HG03060 (cell line): Measurements from ENCODE around the gene TMEM74B.
"Not testable (repeated sequence)": the region's sequence is repeated elsewhere in the genome, so short reads cannot be mapped to it uniquely, and the experiment has no call there.

Source experiments
- ATAC-seq: cut with Tn5 transposase; IDR thresholded peaks from one replicate; pipeline ENCODE4 v1.9.1; 2021; ENCODE audit warnings: low read depth, moderate number of reproducible peaks; ENCODE audit not compliant: unreplicated experiment

The TMEM74B gene

DNA sequence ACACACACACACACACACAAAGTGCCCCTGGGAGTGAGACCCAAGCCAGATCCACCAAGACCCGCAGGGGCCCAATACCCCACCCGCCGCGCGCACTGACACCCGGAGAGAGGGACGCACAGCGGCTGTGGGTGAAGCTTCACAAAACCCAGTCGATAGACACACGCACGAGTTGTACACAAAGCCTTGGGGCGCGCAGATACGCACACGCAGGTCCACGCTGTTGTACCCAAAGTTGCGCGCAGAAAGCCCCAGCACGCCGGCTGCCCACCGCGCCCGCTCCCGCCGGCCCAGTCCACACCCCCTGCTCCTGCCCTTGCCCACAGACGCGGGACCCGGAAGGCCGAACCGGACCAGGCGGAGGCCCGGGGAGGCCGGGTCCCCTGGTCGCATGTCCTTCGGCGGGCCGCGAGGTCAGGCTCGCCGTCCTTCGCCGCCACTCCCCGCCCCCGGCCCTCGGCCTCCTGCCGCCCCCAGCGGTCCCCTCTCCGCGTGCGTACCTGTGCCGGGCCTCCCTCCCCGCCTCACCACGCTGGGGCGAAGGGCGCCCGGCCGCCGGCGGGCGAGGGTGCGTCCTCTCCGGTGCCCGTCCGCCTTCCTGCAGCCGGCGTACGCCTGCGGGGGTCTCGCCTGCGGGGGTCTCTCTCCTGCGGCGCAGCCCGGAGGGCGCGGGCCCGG is at the start of gene TMEM74B:
Gene TMEM74B (minus strand): TSS at position 344 of the 678 bp plus-strand sequence. CDS start 1,180 bp downstream, outside the sequence.
- ATAC-seq: no peak

DNA sequence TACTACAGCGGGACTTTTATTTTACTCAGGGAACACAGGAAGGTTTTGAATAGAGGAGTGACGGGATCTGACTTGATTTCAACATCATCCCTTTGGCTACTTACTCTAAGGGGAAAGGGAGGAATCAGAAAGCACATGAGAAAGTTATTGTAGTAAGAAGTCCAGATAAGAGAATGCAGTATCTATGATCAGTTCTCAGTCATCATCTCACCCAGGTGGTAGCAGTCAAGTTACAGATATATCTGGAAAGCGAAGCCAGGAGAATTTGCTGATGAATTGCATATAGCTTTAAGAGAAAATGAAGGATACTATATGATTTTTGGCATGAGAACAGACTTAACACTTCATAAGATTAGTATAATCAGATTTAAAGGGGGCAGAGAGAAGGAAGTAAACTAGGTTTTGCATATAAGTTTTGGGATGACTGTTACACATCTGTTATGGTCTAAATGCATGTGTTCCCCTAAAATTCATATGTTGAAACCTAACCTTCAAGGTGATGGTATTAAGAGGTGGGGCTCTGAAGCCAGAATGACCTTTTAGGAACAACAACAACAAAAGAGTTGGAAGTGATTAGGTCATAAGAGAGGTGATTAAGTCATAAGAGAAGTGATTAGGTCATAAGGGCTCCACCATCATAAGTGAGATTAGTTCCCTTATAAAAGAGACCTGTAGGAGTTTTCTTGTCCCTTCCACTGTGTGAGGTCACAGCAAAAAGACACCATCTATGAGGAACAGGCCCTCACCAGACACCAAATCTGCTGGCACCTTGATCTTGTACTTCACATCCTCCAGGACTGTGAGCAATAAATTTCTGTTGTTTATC is 47.7 kb upstream of the TMEM74B start:
- ATAC-seq: no peak

DNA sequence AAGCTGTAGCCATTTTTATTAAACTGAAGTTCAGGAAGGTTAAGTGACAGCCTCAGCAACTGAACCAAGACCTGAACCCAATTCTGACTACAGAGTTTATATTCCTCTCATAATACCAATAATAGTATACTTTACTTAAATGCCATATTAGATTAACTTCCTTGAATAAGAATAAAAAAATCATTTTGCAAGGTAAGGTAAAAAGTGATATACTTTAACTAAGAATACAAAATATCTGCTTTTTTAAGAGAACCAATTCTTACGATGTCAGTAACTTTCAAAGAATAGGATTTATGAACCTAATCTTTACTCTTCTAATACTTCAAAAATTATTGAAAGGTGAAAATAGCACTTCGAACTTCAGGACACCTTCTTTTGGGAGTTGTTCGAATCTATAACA is 44.8 kb upstream of the TMEM74B start:
- ATAC-seq: no peak

DNA sequence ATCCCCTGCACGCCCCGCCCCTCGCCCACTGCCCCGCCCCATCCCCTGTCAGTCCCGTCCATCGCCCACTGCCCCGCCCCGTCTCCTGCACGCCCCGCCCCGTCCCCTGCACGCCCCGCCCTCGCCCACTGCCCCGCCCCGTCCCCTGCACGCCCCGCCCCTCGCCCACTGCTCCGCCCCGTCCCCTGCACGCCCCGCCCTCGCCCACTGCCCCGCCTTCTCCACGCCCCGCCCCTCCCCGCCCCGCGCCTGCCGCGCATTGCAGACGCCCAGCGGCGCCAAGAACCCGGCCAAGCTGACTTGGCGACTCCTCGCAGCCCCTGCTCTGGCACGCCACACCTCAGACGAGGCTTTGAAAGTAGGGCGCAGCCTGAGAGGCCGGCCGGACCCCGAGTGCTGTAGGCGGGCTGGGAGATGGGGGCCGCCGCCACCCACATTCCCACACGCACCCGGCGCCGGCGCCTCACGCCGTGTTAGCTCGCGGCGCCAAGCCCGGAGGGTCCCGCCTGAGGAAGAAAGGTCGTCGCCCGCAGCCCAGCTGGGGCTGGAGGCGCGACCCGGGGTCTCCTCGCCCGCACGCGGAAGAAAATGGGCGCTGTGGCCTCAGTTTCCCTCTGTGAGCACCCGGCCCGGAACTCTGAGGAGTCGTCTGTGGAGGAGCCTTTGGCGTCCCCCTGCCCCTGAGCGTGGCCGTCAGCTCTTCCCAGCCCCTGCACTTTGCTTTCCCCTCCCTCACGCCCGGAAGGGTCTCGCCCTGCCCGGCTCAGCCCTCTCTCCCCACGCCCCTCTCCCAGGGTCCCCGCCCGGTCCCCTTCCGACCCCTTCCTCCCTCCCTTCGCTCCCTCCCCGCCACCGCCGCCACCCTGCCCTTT is 41.2 kb upstream of the TMEM74B start, which contains the start of gene RAD21L1:
Gene RAD21L1 (plus strand): TSS at position 262 of the 872 bp plus-strand sequence. CDS start 2,410 bp downstream, outside the sequence.
- no peak for ATAC-seq

DNA sequence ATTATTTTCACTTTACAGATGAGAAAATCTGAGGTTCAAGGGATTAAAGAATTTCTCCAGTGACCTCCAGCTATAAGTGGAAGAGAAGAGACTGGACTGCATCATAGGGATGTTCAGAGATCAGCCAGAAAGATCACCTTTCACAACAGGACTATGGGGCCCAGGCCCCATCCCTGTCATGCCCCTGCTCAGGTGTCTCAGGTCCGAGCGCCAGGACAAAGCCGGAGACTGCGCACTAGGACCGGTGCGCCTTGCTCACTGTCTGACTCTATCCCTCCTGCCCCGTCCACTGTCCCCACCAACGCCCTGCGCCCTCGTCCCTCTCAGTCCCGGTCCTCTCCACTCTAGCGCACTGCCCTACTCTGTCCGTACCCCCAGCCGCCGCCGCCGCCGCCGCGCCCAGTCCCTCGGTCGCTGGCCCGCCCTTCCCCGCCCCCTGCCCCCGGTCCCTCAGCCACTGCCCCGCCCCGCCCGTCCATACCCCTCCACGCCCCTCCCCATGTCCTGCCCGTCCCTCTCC is 40.5 kb upstream of the TMEM74B start:
- no peak for ATAC-seq

DNA sequence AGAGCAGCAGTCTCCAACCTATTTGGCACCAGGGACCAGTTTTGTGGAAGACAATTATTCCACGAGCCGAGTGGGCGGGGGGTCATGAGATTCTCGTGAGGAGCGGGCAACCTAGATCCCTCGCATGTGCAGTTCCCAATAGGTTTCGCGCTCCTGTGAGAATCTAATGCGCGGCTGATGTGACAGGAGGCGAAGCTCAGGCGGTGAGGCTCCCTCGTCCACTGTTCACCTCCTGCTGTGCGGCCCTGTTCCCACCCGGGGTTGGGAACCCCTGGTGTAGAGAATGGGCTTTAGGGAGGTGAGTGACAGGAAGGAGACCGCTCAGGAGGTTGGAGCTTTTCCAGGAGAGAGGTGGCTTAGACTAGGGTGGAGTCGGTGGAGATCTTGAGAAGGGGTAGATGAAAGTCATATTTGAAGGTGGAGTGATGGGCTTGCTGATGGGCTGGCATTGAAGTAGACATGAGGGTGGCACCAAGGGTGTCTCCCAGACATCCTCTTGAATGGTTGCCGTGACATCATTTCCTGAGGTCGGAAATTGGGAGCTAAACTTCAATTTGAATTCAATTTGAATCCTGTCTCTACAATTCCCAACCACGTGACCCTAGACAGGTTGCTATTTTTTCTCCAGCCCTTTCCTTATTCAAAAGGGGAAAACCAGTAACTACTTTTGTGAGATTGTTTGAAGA is 39.6 kb upstream of the TMEM74B start:
- no peak for ATAC-seq

DNA sequence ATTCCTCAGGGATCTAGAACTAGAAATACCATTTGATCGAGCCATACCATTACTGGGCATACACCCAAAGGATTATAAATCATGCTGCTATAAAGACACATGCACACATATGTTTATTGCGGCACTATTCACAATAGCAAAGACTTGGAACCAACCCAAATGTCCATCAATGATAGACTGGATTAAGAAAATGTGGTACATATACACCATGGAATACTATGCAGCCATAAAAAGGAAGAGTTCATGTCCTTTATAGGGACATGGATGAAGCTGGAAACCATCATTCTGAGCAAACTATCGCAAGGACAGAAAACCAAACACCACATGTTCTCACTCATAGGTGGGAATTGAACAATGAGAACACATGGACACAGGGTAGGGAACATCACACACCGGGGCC is 38.0 kb upstream of the TMEM74B start:
- ATAC-seq: not testable (repeated sequence)

DNA sequence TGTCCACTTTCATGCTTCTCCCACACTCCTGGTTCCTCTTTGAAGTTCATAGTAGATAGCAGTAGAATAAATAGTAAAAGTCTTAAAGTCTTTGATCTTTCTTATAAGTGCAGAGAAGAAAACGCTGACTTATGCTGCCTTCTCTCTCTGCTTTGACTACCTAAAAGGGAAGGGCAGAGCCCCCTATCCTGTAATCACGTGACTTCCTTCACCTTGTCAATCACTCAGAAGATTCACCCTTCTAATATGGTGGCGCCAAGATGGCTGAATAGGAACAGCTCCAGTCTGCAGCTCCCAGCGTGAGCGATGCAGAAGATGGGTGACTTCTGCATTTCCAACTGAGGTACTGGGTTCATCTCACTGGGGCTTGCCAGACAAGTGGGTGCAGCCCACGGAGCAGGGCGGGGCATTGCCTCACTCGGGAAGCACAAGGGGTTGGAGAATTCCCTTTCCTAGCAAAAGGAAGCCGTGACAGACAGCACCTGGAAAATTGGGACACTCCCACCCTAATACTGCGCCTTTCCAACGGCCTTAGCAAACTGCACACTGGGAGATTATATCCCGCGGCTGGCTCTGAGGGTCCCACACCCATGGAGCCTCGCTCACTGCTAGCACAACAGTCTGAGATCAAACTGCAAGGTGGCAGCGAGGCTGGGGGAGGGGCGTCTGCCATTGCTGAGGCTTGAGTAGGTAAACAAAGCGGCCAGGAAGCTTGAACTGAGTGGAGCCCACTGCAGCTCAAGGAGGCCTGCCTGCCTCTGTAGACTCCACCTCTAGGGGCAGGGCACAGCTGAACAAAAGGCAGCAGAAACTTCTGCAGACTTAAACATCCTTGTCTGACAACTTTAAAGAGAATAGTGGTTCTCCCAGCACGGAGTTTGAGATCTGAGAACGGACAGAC is 32.0 kb upstream of the TMEM74B start:
- ATAC-seq: not testable (repeated sequence)

DNA sequence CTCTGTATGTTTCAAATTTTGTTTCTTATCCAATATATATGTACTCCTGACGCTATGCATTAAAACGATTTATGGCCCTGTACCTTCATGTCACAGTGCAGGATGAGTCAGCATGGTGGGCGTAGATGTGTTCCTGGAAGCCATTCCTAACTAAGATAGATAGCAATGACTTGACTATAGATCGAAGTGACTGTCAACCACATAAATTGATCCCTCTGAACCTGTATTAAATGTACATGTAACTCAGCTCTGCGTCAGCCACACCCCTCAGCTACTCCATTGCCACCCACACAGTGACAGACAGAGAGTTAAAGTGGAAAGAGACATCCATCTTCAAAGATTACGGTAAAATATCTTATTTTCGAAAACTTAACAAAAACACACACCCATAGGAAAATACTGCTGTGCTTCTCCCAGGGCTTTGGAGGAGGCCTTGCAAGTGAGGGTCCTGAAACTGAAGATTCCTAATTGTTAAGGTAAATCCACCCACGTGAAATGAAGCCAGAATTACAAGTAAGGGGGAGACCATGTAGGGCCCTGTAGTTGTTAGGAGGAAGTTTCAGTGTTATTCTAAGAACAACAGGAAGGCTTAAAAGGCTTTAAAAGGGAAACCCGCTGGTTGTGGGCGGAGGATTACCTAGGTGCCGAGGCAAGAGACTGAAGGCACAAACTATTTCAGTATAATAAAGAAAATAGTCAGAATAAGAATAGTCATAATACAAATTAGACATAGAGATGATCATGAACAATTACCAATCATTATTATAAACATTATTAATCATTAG is 30.8 kb upstream of the TMEM74B start:
- ATAC-seq: no peak

DNA sequence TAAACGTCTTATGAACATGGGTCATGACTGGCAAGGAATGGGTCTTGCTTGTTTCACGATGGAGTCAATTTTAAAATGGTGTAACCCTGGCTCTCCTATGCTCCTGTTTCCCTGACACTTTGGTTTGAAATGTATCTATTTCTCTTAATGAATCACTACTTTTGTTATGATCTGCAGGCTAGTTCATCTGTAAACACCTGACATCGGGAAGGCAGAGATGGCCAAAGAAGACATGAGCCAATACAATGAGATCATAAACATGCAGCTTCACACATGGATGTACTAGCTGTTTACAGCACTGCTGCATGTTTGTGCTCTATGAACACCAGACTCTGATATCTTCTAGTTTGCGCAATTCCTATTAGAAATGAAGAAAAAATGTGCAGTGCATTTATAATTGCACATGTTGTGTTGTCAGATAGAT is 30.1 kb upstream of the TMEM74B start:
- no peak for ATAC-seq

DNA sequence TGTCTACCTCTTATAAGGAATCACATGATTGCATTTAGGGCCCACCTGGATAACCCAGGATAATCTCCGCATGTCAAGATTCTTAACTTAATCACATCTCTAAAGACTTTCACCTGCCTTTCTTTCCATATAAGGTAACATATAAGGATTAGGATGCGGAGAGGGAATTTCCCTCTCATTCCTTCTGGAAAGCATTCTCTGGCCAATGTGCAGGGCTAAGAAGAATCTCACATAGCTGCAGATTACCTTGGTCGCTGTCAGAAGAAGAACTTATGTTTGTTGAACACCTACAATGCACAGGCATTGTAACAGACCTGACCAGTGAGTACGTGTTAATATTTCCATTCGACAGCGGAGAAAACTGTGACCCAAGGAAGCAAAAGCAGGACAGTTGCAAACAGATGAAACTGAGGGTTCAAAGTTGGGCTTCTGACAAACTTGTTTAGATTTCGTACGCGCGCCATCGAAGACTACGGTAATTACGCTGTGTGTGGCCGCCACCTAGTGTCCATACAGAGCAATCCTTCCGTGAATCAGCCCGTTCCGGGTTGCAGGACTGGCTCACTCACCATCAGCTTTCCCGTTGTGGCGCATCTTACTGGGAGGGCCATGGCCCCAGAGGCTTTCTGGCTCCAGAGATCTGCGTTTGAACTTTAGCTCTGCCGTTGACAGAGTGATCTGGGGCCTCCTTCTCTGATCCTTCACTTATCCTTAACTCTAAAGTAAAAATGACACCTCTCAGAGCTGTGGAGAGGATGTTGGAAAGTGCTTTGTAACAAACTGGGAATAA is 28.0 kb upstream of the TMEM74B start:
- no peak for ATAC-seq

DNA sequence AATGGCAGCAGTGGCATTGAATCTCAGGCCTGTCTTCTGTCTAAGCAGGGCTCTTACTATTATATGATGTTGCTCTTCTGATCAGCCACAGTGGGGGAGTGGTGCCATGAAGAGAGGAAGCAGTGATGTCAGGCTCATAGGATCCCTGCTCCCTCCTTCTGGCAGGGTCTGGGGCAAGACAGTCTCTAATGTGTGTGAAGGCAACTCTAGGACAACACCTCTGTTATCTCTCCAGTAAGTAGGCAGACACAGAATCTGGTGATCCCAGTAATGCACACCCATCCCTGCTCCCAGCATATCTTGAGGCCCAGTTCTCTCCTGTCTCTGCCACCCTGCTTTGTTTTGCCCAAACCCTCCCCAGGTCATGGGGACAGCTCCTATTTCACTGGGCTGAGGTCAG is 27.2 kb upstream of the TMEM74B start:
- ATAC-seq: no peak

DNA sequence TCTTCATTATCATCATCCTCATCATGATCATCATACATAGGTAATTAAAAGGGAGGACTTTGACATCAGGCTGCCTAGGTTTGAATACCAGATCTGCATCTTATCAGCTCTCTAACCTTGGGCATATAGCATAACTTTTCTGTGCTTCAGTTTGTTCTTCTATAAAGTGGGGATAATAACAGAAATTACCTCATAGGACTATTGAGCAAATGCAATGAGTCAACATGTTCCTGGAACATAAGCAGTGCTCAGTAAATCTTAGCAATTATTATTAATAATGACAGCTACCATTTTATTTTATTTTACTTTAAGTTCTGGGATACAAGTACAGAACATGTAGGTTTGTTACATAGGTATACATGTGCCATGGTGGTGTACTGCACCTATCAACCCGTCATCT is 25.7 kb upstream of the TMEM74B start:
- no peak for ATAC-seq

DNA sequence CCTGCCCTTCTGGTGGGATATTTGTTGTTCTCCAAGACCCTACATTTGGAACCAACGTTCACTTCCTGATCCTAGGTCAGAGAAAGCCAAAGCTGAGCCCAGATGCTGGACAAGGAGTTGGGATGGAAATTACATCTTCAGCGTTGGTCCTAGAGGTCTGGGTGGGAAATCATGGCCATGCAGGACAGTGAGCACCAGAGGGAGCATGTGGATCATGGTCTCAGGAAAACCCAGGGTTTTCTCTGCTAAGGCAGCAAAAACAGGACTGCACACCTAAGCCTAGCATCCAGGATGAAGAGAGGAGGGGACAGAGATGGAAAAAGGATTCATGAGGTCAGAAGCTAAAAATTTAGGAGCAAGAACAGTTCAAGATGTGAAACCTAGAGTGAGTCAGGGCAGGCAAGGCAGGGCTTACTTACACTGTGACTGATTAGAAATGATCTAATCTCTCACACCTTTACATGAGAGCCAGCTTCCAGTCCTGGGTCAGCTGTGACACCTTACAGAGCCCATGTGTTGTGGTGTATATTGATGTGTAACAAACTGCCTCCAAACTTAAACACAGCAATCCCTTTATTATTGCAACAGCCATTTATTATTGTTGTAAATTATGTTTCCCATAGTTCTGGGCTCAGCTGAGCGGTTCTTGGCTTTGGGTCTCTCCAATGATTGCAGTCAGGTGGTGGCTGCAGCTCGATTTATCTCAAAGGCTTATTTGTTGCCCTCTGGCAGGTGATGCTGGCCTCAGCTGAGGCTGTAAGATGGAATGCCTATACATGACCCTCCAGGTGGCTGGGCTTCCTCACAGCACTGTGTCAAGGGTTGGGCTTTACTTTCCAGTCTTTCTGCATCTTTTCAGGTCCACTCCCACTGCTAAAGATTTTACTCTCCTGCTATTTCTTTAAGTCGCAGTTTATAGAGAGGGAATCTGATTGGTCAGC is 24.9 kb upstream of the TMEM74B start:
- no peak for ATAC-seq

DNA sequence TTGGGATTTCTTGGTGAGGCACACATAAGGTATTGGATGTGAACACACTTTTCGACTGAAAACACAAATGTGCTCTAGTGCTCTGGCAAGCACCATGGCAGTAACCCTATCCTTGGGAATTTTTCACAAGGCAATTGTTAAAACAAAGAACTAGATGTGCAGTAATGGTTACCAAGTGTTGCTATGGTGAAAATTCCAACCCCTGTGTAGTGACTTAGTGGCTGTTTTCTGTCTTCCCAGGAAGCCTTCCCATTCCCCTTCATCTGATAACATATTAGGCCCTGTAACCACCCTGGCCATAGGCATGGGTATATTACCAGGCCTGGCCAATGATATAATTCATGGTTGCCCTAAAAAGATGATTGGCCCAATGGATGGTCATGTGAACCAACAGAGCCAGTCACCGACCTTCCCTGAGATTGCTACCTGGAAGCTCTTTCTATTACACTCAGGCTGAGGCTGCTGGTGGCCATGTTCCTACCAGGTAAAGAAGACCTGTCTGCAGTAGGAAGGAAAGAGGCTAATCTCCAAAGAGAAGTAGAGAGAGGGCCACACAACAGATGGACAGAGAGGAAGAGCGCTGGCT is 22.6 kb upstream of the TMEM74B start:
- ATAC-seq: no peak
